Gastrocnemius medialis (tissue), 4 donors: ENCODE results near the gene BDH1. TPM values are rescaled to one million over a fixed set of nuclear protein-coding genes. Genes with fewer than 3 reads are reported as not detected.

ENCODE experiments used
- ATAC-seq, 2 donors: fragments of 150-250 bp; one replicate each; pipeline ENCODE4 v1.9.1; 2016
- DNase-seq, 2 donors: peaks; one replicate each; pipeline ENCODE4 v3.0.0-alpha.2; 2019
- H3K27ac ChIP-seq, 4 donors: fragments of 200-600 bp; sonication (generic); 1 replicate in 1 of 4; 2 replicates in 3 of 4; pipeline ENCODE4 v1.5.1; 2016 to 2018; ENCODE audit warnings: mild to moderate bottlenecking in 2 of 4, moderate library complexity in 1 of 4
- H3K27me3 ChIP-seq, 3 donors: fragments of 200-600 bp; sonication (generic) in 2 of 3; 1 replicate in 1 of 3; 2 replicates in 2 of 3; pipeline versions ENCODE4 v1.5.1 to v1.6.0; 2016 to 2019; ENCODE audit warnings: mild to moderate bottlenecking in 1 of 3, moderate library complexity in 1 of 3
- H3K36me3 ChIP-seq, 2 donors: fragments of 200-600 bp; sonication (generic) in 1 of 2; one replicate each; pipeline ENCODE4 v1.5.1; 2017 to 2018
- H3K4me1 ChIP-seq, 2 donors: fragments of 200-600 bp; sonication (generic) in 1 of 2; one replicate each; pipeline ENCODE4 v1.5.1; 2016 to 2017; ENCODE audit warnings: mild to moderate bottlenecking in 2 of 2
- H3K4me3 ChIP-seq, 4 donors: fragments of 200-600 bp; sonication (generic) in 3 of 4; 1 replicate in 1 of 4; 2 replicates in 3 of 4; pipeline ENCODE4 v1.5.1; 2016 to 2019; ENCODE audit warnings: mild to moderate bottlenecking in 2 of 4
- H3K9me3 ChIP-seq, 3 donors: fragments of 200-600 bp; sonication (generic) in 2 of 3; 1 replicate in 1 of 3; 2 replicates in 2 of 3; pipeline ENCODE4 v1.5.1; 2016 to 2019
- POLR2A ChIP-seq, 2 donors: fragments of 450-650 bp; IDR thresholded peaks; one replicate each; pipeline ENCODE4 v1.6.1; 2017; ENCODE audit warnings: antibody characterized with exemption in 2 of 2, mild to moderate bottlenecking in 2 of 2, moderate library complexity in 2 of 2
- in situ Hi-C, 4 donors: fragments of 200-750 bp; cut with MboI; loops; one replicate each; pipeline versions ENCODE4 v1.15.0 to v1.8.0; 2017; ENCODE audit warnings: low sequenced_read_pairs in 4 of 4
- intact Hi-C: fragments of 100-400 bp; cut with DNase I; formaldehyde crosslinking; loops from one replicate; pipeline ENCODE4 v1.15.1; 2023; ENCODE audit warnings: low total_unique reads
- total RNA-seq, 4 donors: library from RNA; depleted of rRNA; stranded (reverse); fragments of >200 nt; gene quantifications; one replicate each; pipeline versions ENCODE4 v1.1.0 to v1.2.3, GENCODE V29; 2016
- TF ChIP-seq, protein P1 (sequence below), 5 experiments: fragments of 450-650 bp in 3 of 5; fragments of 200-600 bp in 2 of 5; sonication (generic) in 2 of 5; IDR thresholded peaks in 4 of 5; conservative IDR thresholded peaks in 1 of 5; 1 replicate in 4 of 5; 2 replicates in 1 of 5; pipeline ENCODE4 v1.5.1; 2016 to 2019; ENCODE audit warnings: antibody characterized with exemption in 5 of 5, mild to moderate bottlenecking in 3 of 5, moderate library complexity in 3 of 5

The BDH1 gene
- total RNA-seq, 4 donors from 2014 or later, result 7.1 to 9.5 (median 8.9) TPM

DNA sequence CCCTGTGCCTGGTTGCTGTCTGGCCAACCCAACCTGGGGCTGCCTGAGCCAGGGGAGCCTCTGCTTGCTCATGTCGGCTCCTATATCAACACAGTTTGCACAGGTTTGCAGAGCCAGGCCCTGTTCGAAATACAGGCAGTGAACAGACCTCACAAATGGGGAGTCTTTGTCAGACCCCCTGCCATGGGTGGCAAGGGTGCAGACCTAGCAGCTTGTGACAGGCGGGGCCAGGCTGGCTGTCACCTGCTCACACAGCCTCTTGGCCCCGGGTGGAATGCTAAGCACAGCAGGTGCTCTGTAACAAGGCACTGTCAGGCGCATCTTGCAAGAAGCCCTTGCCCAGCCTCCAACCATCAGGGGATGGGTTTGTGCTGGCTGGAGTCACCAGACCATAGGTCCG is 47.3 kb downstream of the BDH1 start:
- H3K27ac ChIP-seq, result no peak overlapping the region
- intact Hi-C loops (no loop called here), in situ Hi-C loops (loop anchor here (10.0 to 25.0 kb wide), 3 partner anchors 254 to 521 kb away; no protein-coding TSS in a partner anchor)
- ATAC-seq, result no peak
- H3K4me1 ChIP-seq, result no peaks in the 10 kb centered on the region
- TF ChIP-seq POLR2A (IDR thresholded peaks at IDR 0.05), result no peak
- TF ChIP-seq, protein P1, sequence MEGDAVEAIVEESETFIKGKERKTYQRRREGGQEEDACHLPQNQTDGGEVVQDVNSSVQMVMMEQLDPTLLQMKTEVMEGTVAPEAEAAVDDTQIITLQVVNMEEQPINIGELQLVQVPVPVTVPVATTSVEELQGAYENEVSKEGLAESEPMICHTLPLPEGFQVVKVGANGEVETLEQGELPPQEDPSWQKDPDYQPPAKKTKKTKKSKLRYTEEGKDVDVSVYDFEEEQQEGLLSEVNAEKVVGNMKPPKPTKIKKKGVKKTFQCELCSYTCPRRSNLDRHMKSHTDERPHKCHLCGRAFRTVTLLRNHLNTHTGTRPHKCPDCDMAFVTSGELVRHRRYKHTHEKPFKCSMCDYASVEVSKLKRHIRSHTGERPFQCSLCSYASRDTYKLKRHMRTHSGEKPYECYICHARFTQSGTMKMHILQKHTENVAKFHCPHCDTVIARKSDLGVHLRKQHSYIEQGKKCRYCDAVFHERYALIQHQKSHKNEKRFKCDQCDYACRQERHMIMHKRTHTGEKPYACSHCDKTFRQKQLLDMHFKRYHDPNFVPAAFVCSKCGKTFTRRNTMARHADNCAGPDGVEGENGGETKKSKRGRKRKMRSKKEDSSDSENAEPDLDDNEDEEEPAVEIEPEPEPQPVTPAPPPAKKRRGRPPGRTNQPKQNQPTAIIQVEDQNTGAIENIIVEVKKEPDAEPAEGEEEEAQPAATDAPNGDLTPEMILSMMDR (IDR thresholded peaks at IDR 0.05 in 4 of 5, conservative IDR thresholded peaks at IDR 0.05 in 1 of 5), result no peak
- H3K27me3 ChIP-seq, result peaks cover 0 to 9% (median 0%) of the 10 kb centered on the region in 3 donors
- H3K36me3 ChIP-seq, result no peaks in the 10 kb centered on the region
- H3K4me3 ChIP-seq, result no peak overlapping the region
- no peaks in the 10 kb centered on the region for H3K9me3 ChIP-seq
- no peak for DNase-seq

DNA sequence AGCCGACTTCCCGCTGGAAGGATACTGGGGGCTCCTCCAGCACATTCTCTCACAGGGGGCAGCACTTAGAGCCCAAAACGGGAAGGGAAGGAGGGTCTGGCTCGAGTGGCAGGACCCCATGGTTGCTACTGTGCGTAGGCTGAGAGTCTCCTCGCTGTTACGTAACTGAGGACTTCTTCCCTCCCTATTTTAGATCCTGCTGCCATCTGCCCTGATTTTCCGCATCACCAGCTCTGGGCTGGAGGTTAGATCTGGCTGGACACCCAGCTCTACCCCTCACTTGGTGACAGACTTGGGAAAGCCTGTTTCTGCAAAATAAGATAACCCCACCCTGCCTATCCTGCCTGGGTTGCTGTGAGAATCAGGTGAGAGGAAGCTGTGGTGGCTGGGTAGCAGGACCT is 47.7 kb downstream of the BDH1 start:
- no peaks in the 10 kb centered on the region for H3K36me3 ChIP-seq
- H3K4me3 ChIP-seq, result no peak overlapping the region
- in situ Hi-C loops (loop anchor here (10.0 to 25.0 kb wide), 3 partner anchors 253 to 521 kb away; no protein-coding TSS in a partner anchor), intact Hi-C loops (no loop called here)
- no peak overlapping the region for H3K27ac ChIP-seq
- H3K4me1 ChIP-seq, result no peaks in the 10 kb centered on the region
- H3K9me3 ChIP-seq, result no peaks in the 10 kb centered on the region
- ATAC-seq, result no peak
- H3K27me3 ChIP-seq, result peaks cover 0 to 9% (median 0%) of the 10 kb centered on the region in 3 donors
- TF ChIP-seq POLR2A (IDR thresholded peaks at IDR 0.05), result no peak
- TF ChIP-seq, protein P1 (IDR thresholded peaks at IDR 0.05 in 4 of 5, conservative IDR thresholded peaks at IDR 0.05 in 1 of 5), result no peak
- DNase-seq, result no peak

DNA sequence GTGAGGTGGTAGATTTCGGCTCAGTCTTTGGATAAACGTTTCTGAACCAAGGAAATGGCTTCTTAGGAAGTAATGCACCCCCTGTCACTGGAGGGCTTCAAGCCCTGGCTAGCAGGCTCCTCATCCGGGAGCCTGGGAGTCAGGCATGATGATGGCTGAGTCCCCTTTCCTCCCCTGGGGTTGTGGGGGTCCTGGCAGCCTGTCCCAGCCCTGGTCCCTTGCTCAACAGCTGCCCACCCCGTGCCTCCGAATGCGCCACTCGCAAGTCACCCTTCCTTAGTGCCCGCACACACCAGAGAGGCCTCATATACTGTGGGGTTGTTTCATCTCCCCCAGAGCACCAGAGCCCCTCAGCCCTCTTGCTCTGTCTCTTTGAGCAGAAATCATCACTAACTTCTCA is 48.2 kb downstream of the BDH1 start:
- no peaks in the 10 kb centered on the region for H3K4me1 ChIP-seq
- H3K27ac ChIP-seq, result no peak overlapping the region
- in situ Hi-C loops, result loop anchor here (10.0 to 25.0 kb wide), 3 partner anchors 253 to 520 kb away; no protein-coding TSS in a partner anchor
- ATAC-seq (no peak), DNase-seq (no peak)
- no peaks in the 10 kb centered on the region for H3K9me3 ChIP-seq
- H3K27me3 ChIP-seq, result peaks cover 0 to 9% (median 0%) of the 10 kb centered on the region in 3 donors
- no peaks in the 10 kb centered on the region for H3K36me3 ChIP-seq
- H3K4me3 ChIP-seq, result no peak overlapping the region
- TF ChIP-seq POLR2A (IDR thresholded peaks at IDR 0.05), result no peak
- TF ChIP-seq, protein P1 (IDR thresholded peaks at IDR 0.05 in 4 of 5, conservative IDR thresholded peaks at IDR 0.05 in 1 of 5), result no peak
- intact Hi-C loops, result no loop called here

DNA sequence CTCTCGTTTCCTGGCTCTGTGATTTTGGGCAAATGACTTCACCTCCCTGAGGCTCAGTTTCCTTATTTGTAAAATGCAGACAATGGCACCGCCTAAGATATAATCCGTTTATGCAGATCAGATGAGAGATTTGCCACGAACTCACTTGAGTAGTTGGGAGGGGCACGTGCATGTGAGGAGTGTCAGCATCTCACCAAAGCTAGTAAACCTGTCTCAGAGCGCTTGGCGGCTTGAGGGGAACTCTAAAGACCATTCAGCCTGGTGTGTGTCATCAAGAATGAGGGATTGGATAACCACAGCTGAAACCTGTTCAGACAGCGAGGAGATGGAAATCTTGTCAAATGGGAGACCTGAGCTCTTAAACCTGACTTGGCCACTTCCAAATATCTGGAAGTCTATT is 48.7 kb downstream of the BDH1 start:
- TF ChIP-seq, protein P1 (IDR thresholded peaks at IDR 0.05 in 4 of 5, conservative IDR thresholded peaks at IDR 0.05 in 1 of 5), result no peak
- no peak for TF ChIP-seq POLR2A (IDR thresholded peaks at IDR 0.05)
- ATAC-seq (no peak), DNase-seq (no peak)
- in situ Hi-C loops, result loop anchor here (10.0 to 25.0 kb wide), 3 partner anchors 252 to 520 kb away; no protein-coding TSS in a partner anchor
- Histone ChIP-seq H3K9me3 (no peaks in the 10 kb centered on the region), H3K27ac (no peak overlapping the region), H3K36me3 (no peaks in the 10 kb centered on the region), H3K27me3 (peaks cover 0 to 9% (median 0%) of the 10 kb centered on the region in 3 donors), H3K4me3 (no peak overlapping the region), H3K4me1 (no peaks in the 10 kb centered on the region)
- intact Hi-C loops, result no loop called here
